MM.1S (cell line): ENCODE results near the gene SLX9.

Experiments
- DNase-seq: peaks from one replicate; pipeline ENCODE4 v3.0.0-alpha.2; 2015
- H2AFZ ChIP-seq: fragments of 300-600 bp; sonication (generic); 2 replicates; pipeline ENCODE4 v1.6.0; 2016; ENCODE audit warnings: antibody characterized with exemption, low read length
- H3F3A ChIP-seq: fragments of 300-600 bp; sonication (generic); 2 replicates; pipeline ENCODE4 v1.6.1; 2016; ENCODE audit warnings: mild to moderate bottlenecking, antibody characterized with exemption, low read length, moderate library complexity, mixed read lengths; ENCODE audit not compliant: insufficient read depth
- H3K27ac ChIP-seq: fragments of 300-600 bp; sonication (generic); 2 replicates; pipeline ENCODE4 v1.5.1; 2016; ENCODE audit warnings: mild to moderate bottlenecking, low read length
- H3K27me3 ChIP-seq: fragments of 300-600 bp; sonication (generic); replicated peaks from 2 replicates; pipeline ENCODE4 v1.6.0; 2016; ENCODE audit warnings: low read length; ENCODE audit not compliant: insufficient read depth
- H3K36me3 ChIP-seq: fragments of 300-600 bp; sonication (generic); replicated peaks from 2 replicates; pipeline ENCODE4 v1.6.1; 2016; ENCODE audit warnings: mild to moderate bottlenecking, low read length, mixed read lengths; ENCODE audit not compliant: insufficient read depth
- H3K4me1 ChIP-seq: fragments of 300-600 bp; sonication (generic); 2 replicates; pipeline ENCODE4 v1.6.1; 2016; ENCODE audit warnings: low read length, mixed read lengths
- H3K4me2 ChIP-seq: fragments of 300-600 bp; sonication (generic); 2 replicates; pipeline ENCODE4 v1.6.0; 2016; ENCODE audit warnings: low read depth, low read length
- H3K4me3 ChIP-seq: fragments of 300-600 bp; sonication (generic); 2 replicates; pipeline ENCODE4 v1.5.1; 2016; ENCODE audit warnings: low read length, mixed read lengths
- H3K79me2 ChIP-seq: fragments of 300-600 bp; sonication (generic); 2 replicates; pipeline ENCODE4 v1.6.1; 2016; ENCODE audit warnings: mixed run types, low read length, mixed read lengths
- H3K9ac ChIP-seq: fragments of 300-600 bp; sonication (generic); 2 replicates; pipeline ENCODE4 v1.6.1; 2016; ENCODE audit warnings: low read length, mixed read lengths
- H3K9me2 ChIP-seq: fragments of 300-600 bp; sonication (generic); replicated peaks from 2 replicates; pipeline ENCODE4 v1.6.1; 2016; ENCODE audit warnings: mild to moderate bottlenecking, low read length, mixed read lengths; ENCODE audit not compliant: insufficient read depth
- H3K9me3 ChIP-seq: fragments of 300-600 bp; sonication (generic); replicated peaks from 2 replicates; pipeline ENCODE4 v1.6.1; 2016; ENCODE audit warnings: mild to moderate bottlenecking, low read length, mixed read lengths; ENCODE audit not compliant: insufficient read depth
- H4K20me1 ChIP-seq: fragments of 300-600 bp; sonication (generic); 2 replicates; pipeline ENCODE4 v1.6.1; 2016; ENCODE audit warnings: mild to moderate bottlenecking, low read length, moderate library complexity, mixed read lengths; ENCODE audit not compliant: insufficient read depth
- EZH2 ChIP-seq: fragments of 300-600 bp; sonication (generic); optimal IDR thresholded peaks from 2 replicates; pipeline ENCODE3; 2017; ENCODE audit warnings: low read depth, mild to moderate bottlenecking, antibody characterized with exemption, low read length, mixed read lengths
- EZH2phosphoT487 ChIP-seq: fragments of 300-600 bp; sonication (generic); IDR thresholded peaks from 2 replicates; pipeline ENCODE4 v1.6.1; 2018; ENCODE audit warnings: antibody characterized with exemption, low read length
- TF ChIP-seq, protein P1 (sequence below): fragments of 300-600 bp; sonication (generic); IDR thresholded peaks from 2 replicates; pipeline ENCODE4 v1.5.1; 2016; ENCODE audit warnings: antibody characterized with exemption, low read length, mixed read lengths

SLX9 gene

DNA sequence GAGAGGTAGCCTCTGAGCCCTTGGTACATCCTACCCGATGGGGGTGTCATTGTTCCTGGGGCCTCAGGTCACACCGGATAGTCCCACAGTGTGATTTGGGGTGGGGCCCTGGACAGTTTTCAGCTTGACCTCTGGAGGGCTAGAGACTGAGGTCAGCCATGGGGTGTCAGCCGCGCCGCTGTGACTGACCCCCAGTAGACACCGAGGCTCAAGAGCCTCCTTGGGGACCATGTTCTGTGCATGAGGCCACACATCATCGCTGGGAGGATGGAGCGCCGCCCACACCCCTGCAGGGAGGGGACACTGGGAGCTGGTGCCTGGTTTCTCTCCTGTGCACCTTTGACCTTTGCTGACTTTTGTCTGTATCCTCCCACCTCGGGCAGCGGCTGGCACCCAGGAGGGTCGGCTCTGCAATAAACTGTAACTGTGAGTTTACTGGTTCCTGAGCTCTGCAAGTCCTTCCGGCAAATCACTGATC, 41.8 kb upstream of the SLX9 start:
- Histone ChIP-seq H3K4me2 (no peak overlapping the region), H3K4me1 (no peaks in the 10 kb centered on the region)

DNA sequence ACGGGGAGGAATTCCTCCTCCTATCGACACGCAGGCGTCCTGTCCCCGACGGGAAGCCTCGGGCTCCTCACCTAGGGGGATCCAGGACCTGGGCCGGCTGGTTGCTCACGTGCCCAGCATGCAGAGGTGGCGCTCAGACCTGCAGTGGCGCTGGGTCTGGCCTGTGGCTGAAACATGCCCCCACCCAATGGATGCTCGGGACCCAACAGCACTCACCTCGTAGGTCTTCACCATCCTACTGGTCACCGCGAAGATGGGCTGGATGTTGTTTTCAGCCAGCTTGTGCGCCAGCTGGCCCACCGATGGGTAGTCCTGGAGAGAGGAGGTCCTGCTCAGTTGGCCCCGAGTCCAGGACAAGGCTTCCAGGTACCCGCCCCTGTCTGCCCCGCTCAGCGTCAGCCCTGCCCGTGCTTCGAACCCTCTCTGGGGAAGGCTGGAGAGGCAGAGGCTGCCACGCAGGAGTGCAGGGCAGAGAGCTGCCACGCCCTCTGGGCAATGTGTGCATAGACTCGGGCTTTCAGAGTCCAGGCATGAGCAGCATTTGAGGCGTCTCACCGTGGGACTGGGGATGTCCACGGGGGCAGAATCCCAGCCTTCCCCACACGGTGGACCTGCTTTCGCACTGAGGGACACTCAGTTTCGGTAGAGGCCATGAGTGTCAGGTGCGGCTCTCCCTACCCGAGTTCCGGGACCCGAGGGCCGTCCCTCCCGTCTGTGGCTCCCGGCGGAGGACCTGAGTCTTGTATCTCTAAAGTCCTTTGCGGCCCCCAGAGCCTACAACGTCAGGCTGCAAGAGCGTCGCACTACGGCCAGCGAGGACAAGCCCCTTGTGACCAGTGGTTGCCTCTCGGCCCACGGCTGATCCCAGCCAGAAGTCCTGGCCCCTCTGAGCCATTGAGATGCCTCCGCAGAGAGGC, 40.7 kb upstream of the SLX9 start:
- Histone ChIP-seq H2AFZ (no peak overlapping the region), H3K79me2 (no peaks in the 10 kb centered on the region), H4K20me1 (no peaks in the 10 kb centered on the region), H3K27ac (no peak overlapping the region), H3K4me2 (no peak overlapping the region), H3F3A (no peaks in the 10 kb centered on the region), H3K9me3 (no peaks in the 10 kb centered on the region), H3K4me1 (no peaks in the 10 kb centered on the region), H3K9ac (no peak overlapping the region), H3K9me2 (no peaks in the 10 kb centered on the region), H3K4me3 (no peak overlapping the region), H3K36me3 (no peaks in the 10 kb centered on the region), H3K27me3 (peaks cover 96% of the 10 kb centered on the region)
- DNase-seq = no peak
- TF ChIP-seq EZH2phosphoT487 = no peak
- TF ChIP-seq, protein P1, sequence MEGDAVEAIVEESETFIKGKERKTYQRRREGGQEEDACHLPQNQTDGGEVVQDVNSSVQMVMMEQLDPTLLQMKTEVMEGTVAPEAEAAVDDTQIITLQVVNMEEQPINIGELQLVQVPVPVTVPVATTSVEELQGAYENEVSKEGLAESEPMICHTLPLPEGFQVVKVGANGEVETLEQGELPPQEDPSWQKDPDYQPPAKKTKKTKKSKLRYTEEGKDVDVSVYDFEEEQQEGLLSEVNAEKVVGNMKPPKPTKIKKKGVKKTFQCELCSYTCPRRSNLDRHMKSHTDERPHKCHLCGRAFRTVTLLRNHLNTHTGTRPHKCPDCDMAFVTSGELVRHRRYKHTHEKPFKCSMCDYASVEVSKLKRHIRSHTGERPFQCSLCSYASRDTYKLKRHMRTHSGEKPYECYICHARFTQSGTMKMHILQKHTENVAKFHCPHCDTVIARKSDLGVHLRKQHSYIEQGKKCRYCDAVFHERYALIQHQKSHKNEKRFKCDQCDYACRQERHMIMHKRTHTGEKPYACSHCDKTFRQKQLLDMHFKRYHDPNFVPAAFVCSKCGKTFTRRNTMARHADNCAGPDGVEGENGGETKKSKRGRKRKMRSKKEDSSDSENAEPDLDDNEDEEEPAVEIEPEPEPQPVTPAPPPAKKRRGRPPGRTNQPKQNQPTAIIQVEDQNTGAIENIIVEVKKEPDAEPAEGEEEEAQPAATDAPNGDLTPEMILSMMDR = no peak
- no peak for TF ChIP-seq EZH2

More for the DNA sequence above, 41.8 kb upstream of the SLX9 start:
- Histone ChIP-seq H3K36me3 (no peaks in the 10 kb centered on the region), H3K4me3 (no peak overlapping the region), H3K9me2 (no peaks in the 10 kb centered on the region), H3K27ac (no peak overlapping the region), H3K27me3 (peaks cover 96% of the 10 kb centered on the region), H3F3A (no peaks in the 10 kb centered on the region), H3K9me3 (no peaks in the 10 kb centered on the region), H3K79me2 (no peaks in the 10 kb centered on the region), H2AFZ (no peak overlapping the region), H4K20me1 (no peaks in the 10 kb centered on the region), H3K9ac (no peak overlapping the region)
- TF ChIP-seq EZH2 (no peak), EZH2phosphoT487 (no peak)
- TF ChIP-seq, protein P1 = no peak
- DNase-seq = no peak

GRCh38 chr21:44899768-44900558, 39.9 kb upstream of the SLX9 start:
- Histone ChIP-seq H3K27ac (no peak overlapping the region), H4K20me1 (no peaks in the 10 kb centered on the region), H3F3A (no peaks in the 10 kb centered on the region), H3K4me2 (no peak overlapping the region), H3K27me3 (peaks cover 96% of the 10 kb centered on the region), H3K4me1 (no peaks in the 10 kb centered on the region), H3K36me3 (no peaks in the 10 kb centered on the region), H3K79me2 (no peaks in the 10 kb centered on the region), H2AFZ (no peak overlapping the region), H3K9me2 (no peaks in the 10 kb centered on the region), H3K9ac (no peak overlapping the region), H3K4me3 (no peak overlapping the region), H3K9me3 (no peaks in the 10 kb centered on the region)
- no peak for DNase-seq
- no peak for TF ChIP-seq EZH2phosphoT487
